NCI-H510A (cell line): Measurements from ENCODE around the gene NCAN.
"Not testable (repeated sequence)": the region's sequence is repeated elsewhere in the genome, so short reads cannot be mapped to it uniquely, and the experiment has no call there.

Experiments used
- DNase-seq: peaks from one replicate; lab custom pipeline; 2025; lab: John Stamatoyannopoulos, UW

NCAN gene

DNA sequence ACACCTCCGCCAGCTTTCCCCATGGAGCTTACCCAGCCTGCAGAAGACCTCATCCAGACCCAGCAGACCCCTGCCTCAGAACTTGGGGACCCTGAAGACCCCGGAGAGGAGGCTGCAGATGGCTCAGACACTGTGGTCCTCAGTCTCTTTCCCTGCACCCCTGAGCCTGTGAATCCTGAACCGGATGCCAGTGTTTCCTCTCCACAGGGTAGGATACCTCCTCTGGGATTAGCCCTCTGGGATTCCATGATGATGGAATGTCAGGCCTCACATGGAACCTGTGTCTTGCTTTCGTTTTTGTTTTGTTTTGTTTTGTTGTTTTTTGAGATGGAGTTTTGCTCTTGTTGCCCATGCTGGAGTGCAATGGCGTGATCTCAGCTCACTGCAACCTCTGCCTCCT, 17.8 kb upstream of the NCAN start:
- no peak for DNase-seq

DNA sequence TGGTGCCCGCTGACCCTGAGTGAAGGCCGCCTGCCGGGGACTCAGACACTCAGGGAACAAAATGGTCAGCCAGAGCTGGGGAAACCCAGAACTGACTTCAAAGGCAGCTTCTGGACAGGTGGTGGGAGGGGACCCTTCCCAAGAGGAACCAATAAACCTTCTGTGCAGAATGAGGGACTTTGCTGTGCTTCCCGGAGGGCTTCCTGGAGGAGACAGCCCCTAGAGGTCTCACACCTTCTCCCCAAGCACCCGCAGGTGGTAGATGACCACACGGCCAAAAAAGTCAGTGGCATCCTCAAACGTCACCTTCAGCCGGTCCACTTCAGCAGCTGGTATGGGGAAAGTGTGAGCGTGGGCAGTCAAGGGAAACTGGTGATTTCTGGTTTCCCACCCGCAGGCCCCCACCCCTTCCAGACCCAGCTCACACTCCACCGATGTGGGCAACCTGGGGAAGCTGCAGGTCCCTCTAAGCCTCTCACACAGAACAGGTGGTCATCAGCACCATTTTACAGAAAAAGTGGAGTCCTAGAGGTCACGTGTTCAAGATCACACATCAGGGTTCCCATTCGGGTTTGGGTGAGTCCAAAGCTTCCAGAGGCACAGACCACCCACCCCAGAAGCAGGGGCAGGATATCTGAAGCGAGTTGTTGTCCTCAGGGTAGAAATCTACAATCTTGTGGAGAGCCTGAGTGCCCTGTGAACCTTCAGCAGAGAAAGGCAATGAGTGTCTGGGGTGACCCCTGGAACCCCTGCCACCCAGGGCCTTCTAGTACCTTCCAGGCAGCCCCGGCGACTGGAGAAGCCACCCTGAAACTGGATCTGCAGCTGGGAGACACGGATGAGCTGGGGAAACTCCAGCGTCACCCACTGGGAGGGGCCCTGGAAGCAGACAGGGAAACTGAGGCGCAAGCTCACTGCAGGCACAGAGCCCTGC, 9.8 kb upstream of the NCAN start:
- DNase-seq = no peak

DNA sequence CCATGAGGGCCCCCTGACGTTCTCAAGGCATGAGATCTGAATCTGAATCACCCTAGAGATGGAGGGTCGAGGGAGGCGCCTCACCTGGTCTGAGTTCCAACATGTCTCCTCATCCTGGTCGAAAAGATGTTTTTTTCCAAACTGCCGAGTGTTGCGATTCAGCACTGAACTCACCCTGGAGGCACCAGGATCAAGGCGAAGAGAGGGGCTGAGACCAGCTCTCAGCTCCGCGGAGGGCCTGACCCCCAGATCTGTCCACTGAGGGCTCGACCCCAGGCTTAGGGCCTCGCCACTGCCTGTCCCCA, 9.1 kb upstream of the NCAN start:
- DNase-seq = no peak

DNA sequence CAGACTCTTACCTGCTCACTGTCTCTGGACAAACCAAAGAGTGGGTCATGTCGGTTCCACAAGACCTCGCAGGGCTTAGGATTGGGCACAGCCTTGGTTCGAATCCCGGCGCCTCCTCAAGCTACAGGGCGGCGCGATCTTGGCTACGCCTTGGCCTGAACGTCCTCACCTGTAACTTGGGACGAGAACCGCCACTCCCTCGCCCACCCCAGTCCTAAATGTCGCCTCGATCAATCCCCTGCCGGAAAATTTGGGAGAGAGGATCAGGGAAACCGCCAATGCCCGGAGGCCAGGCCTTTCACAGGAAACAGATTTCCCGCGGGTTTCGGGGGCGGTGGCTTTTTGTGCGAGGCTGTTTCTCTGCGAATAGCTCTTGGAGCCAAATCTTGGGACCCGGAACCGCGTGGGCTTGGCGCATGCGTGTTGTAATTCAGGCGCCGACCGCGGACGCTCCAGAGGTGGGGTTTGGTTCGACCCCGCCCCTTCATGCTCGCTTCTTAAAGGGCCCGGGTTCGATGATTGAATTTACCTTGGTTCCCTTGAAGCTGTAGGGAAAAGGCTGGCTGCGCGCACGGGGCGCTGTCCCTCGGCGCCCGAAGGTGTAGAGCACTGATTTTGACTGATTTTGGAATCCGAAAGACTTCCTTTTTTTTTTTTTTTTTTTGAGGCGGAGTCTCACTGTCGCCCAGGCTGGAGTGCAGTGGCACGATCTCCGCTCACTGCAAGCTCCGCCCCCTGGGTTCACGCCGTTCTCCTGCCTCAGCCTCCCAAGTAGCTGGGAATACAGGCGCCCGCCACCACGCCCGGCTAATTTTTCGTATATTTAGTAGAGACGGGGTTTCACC, 8.5 kb upstream of the NCAN start, which contains the start of gene NR2C2AP:
Gene NR2C2AP, minus strand, starts transcription at position 403 of the 845 bp plus-strand sequence. Its CDS starts 354 bp downstream, at position 49.
- peak; percentile 68 for DNase-seq

DNA sequence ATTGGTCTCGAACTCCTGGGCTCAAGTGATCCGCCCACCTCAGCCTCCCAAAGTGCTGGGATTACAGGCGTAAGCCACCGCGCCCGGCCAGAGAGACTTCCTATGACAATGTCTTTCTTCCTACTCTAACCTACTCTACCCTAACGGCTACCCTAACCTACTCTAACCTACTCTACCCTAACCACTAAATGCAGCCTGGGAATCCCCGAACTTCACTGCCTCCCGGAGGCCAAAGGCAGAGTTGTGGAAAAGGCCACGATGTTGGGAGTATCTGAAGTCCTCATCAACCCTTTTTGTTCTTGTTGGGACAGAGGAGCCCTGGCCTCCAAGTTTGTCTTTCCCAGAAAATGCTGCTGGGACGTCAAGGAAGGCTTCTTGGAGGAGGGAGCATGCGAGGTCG, 7.6 kb upstream of the NCAN start:
- no peak for DNase-seq

DNA sequence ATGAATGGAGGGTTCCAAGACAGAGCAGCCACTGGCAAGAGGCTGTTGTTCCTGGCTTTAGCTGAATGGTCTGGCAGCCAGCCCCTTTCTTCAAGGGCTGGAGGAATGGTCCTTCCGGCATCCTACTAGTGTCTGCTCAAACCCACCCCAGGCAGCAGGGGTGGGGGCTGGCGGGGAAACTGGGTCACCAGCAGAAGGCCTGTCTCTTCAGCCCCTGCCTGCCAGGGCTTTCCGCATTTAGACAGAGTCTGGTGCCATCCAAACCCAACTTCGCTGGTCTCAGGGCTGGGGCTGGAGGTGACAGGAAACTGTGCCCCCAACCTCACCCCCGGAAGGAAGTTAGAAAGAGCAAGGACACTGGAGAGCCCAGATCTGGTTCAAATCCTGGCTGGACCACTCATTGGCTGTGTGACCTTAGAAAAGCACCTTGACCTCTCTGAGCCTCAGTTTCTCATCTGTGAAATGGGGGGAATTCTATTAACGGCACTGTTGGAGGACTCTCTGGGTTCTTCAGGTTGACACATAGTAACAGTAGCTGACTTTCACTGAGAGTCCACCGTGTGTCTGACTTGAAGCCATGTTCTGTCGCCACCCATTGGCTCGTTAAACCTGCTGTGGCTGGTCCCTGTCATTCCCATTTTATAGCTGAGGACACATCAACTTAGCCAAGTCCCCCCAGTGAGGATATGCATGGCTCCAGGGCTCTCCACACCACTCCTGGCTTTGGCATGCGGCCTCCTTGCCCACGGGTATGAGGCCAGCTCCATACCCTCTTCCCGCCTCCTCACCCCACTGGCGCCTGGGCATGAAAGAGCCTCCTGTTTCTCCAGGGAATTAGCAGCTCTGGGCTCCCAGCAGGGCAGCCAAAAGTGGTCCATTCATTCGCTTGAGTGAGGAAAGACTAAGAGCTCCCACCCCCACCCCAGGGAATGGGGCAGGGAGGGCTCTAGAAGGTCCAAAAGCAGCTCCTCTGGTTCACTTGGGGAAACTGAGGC, 6.0 kb upstream of the NCAN start:
- no peak for DNase-seq

DNA sequence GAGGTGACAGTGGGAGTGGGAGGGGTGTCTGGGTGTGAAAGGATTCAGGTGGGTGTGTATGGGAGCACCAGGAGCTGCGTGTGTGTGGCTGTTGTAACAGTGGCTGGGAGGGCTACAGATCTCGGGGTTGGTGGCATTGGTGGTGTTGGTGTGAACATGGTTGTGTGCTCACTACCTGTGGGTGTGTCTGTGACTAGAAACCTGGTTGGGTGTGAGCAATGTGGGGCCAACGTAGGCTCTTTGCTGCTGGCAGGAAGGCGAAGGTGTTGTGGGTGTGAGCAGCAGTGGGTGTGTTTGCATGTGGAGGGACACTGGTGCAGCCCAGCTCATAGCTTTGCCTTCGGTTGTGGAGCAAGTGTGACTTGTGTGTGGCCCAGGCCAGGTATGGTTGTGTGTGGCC, 4.8 kb upstream of the NCAN start:
- DNase-seq = no peak

DNA sequence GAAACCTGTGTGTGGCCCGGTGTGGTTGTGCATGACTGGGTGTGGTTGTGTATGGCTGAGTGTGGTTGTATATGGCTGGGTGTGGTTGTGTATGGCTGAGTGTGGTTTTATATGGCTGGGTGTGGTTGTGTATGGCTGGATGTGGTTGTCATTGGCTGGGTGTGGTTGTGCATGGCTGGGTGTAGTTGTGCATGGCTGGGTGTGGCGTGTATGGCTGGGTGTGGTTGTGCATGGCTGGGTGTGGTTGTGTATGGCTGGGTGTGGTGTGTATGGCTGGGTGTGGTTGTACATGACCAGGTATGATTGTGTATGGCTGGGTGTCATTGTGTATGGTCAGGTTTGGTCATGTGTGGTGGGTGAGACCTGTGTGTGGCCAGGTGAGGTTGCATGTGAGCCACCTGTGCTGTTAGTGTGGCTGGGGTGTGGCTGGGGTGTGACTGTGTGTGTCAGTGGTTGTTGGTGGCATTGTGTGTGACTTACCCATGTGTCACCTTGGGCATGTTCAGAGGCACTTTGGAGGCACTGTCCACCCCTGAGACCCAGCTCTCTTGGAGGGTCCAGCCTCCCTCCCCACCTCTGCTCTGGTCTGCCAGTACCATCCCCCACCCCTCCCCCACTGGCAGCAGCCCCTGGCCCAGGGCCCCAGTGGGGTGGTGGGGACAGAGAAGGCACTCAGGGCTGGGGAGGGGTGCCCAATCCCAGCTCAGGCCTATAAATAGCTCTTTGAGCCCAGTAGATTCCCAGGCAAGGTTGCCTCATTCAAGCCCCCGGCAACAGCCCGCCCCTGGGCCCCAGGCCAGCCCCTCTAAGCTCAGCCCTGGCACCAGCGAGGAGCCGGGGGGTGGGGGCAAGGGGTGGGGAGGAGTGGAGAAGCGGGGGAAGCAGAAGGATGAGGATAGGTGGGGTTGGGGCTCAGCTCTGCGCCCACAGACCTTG, 3.9 kb upstream of the NCAN start:
- no peak for DNase-seq

DNA sequence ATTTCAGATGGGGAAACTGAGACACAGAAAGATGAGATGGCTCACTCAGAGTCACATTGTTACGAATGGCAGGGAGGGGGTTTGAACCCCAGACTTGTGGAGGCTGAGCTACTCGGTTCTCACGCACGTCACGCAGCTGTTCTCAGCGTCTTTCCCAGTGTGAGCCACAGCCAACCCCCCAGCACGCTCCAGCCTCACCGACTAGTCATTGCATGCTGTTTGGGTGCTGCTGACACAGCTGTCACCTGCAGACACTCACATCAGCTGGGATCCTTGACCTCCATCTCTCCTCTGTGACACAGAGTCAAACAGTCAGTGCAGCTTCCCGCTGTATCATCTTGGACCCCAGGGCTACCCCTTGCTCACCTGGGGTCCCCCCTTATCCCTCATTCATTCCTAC, 2.4 kb upstream of the NCAN start:
- peak; percentile 69 for DNase-seq

DNA sequence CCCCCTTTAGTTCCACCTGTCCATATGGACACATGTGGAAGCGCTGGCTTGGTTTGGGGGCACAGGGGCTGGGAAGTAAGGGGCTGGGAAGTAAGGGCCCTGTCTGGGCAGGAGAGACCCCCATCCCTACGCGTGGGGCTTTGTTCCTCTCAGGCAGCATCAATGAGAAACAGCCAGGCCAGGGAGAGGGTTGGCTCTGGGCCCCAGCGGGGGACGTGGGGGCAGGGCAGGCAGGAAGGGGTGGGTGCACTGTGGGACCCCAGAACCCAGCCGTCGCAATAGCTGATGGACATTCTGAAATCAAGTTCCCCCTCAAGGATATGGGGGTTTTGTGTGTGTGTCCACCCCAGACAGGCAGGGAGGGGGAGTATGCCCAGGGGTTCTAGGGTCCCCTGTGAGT, 1.2 kb downstream of the NCAN start:
- no peak for DNase-seq

DNA sequence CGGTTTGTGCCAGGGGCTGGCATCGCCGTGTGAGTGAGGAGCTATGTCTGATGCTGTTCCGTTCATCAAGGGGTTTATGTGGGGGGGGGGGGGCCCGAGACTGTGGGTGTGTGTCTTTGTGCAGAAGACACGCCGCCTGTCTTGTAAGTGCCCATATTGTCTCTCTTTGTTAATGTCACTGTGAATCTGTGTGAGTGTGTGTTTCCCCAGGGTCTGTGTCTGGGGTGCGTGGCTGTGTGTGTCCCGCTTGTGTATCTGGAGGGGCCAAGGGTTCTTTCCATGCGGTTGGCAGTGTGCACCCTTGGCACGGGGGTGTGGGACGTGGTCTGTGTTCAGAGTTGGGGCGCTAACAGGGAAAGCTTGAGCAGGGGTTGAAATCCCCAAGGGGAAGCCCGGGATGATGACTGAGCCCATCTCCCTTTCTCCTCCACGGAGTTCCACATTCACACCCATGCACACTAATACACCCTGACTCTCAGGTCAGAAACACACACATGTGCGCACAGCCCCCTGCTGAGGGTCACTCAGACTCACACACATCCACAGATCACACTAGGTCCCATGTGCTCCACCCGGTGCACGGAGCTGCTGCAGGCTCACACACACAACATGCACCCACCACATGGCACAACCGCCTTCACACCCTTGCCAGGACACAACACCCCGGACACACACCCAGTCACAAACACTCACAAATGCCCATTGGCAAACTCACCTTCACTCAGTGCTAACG, 1.8 kb downstream of the NCAN start:
- no peak for DNase-seq

DNA sequence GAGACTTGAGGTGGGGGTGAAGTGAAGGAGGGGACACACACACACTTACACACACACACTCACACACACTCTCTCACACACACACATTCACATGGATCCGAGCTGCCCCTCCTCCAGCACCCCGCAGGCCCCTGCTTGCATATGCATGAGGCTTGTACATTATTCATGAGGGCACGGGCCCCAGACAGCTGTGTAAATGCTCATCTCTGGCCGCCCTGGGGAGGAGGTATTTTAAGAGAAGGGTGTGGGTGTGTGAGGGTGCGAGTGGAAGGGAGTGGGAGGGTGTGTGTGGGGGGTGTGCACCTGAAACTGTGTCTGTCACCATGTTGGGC, 2.4 kb downstream of the NCAN start:
- DNase-seq = peak; percentile 12

DNA sequence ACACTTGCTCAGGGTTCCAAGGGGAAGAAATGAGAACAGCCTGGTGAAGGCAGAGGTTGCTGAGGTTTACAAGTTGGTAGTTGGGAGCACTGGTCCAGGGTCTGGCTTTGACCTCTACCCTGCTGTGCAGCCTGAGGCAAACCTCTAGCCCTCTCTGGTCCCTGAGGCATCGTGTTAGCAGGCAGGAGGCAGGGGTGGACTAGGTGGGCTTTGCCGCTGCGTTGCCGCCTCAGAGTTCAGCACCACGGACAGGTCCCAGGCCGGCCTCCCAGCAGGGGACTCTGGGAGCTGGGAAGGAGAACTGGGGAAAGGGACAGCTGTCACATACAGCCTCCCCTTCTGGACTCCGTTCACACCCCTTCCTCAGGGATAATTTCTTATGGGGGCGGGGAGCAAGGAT, 3.1 kb downstream of the NCAN start:
- no peak for DNase-seq

DNA sequence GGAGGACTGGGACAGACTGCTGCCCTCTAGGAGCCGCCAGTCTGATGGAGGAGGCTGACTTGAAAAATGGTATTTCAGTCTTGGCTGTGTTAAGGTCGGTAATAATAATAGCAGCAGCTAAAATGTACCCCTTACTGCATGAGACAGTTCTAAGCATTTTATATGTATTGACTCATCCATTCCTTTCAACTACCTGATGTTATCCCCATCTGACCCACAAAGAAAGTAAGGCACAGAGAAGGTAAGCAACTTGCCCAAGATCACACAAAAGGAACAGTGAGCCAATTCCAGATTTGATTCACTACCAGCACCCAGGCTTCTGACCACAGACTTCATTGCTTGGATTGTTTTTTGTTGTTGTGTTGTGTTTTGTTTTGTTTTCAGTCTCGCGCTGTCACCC, 4.0 kb downstream of the NCAN start:
- no peak for DNase-seq

DNA sequence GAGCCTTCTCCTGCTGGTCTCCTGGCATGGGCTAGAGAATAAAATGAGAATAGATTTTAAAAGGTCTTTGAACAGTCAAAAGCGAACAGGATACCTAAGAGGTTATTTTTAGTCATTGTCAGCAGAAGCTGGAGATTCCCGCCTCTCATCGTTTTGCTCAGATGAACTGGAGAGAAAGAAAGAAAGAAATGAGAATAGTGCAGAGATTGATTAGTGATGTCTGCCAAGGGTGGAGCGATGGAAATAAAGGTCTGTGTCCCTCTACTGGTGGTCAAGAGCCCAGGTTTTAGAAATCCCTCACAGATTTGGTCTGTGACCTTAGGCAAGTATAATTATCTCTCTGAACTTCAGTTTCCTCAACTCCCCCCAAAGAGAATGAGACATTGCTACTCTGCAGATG, 5.3 kb downstream of the NCAN start:
- peak; percentile 17 for DNase-seq

DNA sequence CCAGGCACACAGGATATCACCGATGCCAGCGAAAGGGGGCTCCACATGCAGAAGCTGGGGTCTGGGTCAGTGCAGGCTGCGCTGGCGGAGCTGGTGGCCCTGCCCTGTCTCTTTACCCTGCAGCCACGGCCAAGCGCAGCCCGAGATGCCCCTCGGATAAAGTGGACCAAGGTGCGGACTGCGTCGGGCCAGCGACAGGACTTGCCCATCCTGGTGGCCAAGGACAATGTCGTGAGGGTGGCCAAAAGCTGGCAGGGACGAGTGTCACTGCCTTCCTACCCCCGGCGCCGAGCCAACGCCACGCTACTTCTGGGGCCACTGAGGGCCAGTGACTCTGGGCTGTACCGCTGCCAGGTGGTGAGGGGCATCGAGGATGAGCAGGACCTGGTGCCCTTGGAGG, 7.2 kb downstream of the NCAN start:
- DNase-seq = no peak

DNA sequence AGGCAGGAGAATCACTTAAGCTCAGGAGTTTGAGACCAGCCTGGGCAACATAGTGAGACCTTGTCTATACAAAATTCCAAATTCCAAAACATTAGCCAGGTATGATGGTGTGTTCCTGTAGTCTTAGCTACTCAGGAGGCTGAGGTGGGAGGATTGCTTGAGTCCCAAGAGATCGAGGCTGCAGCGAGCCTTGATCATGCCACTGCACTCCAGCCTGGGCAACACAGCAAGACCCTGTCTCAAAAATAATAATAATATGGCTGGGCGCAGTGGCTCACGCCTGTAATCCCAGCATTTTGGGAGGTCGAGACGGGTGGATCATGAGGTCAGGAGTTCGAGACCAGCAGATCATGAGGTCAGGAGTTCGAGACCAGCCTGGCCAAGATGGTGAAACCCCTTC, 9.2 kb downstream of the NCAN start:
- DNase-seq = not testable (repeated sequence)

DNA sequence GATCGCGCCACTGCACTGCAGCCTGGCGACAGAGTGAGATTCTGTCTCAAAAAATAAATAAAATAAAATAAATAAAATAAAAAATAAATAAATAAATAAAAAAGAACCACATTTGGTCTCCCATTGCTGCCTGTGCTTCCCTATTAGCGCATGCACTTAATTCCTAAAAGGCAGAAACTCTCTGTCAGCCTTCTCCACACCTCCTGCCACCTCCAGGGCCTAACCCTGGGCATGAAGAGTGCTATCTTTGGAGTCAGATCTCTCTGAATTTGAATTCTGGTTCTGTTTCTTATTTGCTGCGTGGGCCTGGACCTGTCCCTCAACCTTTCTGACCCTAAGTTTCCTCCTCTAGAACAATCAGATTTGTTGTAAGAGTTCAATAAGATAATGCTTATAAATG, 11.3 kb downstream of the NCAN start:
- no peak for DNase-seq

DNA sequence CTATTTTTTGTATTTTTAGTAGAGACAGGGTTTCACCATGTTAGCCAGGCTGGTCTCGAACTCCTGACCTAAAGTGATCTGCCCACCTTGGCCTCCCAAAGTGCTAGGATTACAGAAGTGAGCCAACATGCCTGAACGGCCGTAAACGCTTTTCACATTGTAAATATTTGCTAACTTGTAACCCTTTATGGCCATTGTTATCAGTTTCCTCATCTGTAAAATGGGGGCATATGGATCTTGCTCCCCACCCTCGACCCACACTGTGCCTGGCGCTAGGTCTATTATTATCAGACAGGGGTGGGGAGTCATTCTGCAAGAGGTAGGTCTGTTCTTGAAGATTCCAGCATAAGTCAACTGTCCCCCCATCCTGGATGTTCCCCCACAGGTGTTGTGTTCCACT, 11.9 kb downstream of the NCAN start:
- DNase-seq = no peak

DNA sequence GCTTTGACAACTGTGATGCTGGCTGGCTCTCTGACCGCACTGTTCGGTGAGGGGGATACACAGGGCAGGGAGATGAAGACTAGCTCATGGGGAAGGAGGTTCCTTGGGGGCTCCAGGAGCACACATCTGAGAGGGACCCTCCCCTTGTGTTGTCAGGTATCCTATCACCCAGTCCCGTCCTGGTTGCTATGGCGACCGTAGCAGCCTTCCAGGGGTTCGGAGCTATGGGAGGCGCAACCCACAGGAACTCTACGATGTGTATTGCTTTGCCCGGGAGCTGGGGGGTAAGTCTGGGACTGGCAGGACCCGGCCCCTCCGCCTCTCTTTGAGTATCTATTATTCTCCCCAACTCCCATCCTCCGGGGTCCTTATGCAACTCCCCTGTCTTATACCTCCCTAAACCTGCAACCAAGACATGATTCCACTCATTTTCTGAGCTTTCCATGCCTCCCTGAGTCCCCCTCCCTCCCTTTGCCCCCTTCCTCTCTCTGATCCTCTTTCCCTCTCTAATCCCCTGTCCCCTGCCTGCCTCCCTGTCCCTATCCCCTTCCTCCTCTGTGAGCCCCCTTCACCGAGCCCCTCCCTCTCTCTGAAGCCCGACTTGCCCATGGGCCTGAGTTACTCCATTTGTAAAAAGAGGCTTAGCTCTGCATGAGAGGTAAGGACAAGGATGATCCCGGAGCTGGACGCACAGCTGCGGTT, 12.5 kb downstream of the NCAN start:
- no peak for DNase-seq
